ENCODE measurements around the gene GNAT3.

The GNAT3 gene

DNA sequence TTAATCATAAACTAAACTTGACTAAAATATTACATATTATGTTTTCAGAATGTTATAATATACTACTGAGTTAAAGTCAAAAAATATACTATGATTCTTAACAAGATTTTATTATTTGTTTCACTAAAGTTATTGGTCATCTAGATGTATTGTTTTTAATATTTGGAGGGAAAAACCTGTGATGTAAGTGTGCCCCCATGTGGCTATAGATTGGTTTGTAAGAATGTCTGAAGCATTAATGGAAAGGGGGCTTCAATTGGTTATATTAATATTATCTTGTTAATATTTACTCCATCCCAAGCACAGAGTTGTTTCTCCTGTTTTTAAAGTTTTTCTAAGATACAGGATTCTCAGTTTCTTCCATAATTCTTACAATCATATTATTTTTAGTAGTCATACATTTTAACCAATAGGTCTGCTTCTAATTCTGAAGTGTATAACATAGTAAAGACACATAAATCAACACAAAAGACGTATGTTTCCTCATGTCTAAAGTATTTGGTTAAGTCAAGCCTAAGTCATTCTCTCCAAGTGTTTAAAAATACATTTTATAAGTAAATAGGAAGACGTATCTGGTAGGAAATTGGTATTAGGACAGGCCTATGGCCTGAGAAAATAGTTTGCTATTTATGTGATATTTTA, 58.0 kb downstream of the GNAT3 start:
- TF ChIP-seq, protein P1, sequence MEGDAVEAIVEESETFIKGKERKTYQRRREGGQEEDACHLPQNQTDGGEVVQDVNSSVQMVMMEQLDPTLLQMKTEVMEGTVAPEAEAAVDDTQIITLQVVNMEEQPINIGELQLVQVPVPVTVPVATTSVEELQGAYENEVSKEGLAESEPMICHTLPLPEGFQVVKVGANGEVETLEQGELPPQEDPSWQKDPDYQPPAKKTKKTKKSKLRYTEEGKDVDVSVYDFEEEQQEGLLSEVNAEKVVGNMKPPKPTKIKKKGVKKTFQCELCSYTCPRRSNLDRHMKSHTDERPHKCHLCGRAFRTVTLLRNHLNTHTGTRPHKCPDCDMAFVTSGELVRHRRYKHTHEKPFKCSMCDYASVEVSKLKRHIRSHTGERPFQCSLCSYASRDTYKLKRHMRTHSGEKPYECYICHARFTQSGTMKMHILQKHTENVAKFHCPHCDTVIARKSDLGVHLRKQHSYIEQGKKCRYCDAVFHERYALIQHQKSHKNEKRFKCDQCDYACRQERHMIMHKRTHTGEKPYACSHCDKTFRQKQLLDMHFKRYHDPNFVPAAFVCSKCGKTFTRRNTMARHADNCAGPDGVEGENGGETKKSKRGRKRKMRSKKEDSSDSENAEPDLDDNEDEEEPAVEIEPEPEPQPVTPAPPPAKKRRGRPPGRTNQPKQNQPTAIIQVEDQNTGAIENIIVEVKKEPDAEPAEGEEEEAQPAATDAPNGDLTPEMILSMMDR (IDR thresholded peaks at IDR 0.05; ENCODE audit: poor library complexity, severe bottlenecking): peak; percentile 84
- Histone ChIP-seq H3K4me1 (ENCODE audit: insufficient read depth, poor library complexity, severe bottlenecking) (peaks cover 7% of the 10 kb centered on the region), H3K27me3 (ENCODE audit: insufficient read depth, poor library complexity, severe bottlenecking) (no peaks in the 10 kb centered on the region), H3K36me3 (ENCODE audit: low read depth) (no peaks in the 10 kb centered on the region), H3K9me3 (ENCODE audit: severe bottlenecking) (no peaks in the 10 kb centered on the region), H3K4me3 (ENCODE audit: severe bottlenecking) (no peak overlapping the region), H3K27ac (ENCODE audit: poor library complexity, severe bottlenecking) (no peak overlapping the region)
- ATAC-seq (ENCODE audit: low read depth): peak; percentile 41; the same call in 1 of the 3 replicates
- no peak for DNase-seq (ENCODE audit: low spot score)

DNA sequence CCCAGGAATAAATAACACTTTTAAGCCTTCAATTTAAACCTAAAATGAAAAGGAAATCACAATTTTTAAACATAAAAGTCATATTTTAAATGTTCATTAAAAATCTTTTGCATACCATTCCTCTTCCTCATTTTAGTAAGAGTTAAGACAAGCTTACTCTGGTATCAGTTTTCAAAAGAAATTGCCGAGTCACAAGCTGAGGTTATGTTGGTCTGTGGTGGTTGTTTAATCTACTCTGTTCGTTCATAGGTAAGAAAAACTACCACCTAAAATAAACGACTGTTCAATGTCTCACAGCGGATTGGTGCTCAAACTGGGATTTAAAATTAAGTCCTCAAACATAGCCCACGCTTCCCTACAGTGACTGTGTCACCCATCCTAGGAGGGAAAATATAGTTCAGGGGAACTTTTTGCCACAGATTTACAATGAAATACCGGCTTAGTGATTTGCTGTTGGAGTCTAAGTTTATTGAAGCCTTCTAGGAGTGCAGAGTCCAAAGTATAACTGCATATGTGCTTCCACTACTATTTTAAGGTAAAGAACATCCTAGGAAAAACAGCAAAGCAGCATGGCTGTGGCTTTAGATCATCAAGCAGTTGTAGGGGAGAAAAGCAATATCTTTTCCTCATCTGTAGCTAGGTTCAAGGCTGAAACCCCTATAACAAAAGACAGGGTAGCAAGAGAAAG, 61.1 kb downstream of the GNAT3 start:
- H3K4me1 ChIP-seq (ENCODE audit: insufficient read depth, poor library complexity, severe bottlenecking): peaks cover 7% of the 10 kb centered on the region
- TF ChIP-seq, protein P1 (IDR thresholded peaks at IDR 0.05; ENCODE audit: poor library complexity, severe bottlenecking): no peak
- H3K27ac ChIP-seq (ENCODE audit: poor library complexity, severe bottlenecking): no peak overlapping the region
- no peaks in the 10 kb centered on the region for H3K9me3 ChIP-seq (ENCODE audit: severe bottlenecking)
- no peak overlapping the region for H3K4me3 ChIP-seq (ENCODE audit: severe bottlenecking)
- no peaks in the 10 kb centered on the region for H3K36me3 ChIP-seq (ENCODE audit: low read depth)
- H3K27me3 ChIP-seq (ENCODE audit: insufficient read depth, poor library complexity, severe bottlenecking): no peaks in the 10 kb centered on the region
- DNase-seq (ENCODE audit: low spot score) (no peak), ATAC-seq (ENCODE audit: low read depth) (peak; percentile 65; the same call in 2 of the 3 replicates)

DNA sequence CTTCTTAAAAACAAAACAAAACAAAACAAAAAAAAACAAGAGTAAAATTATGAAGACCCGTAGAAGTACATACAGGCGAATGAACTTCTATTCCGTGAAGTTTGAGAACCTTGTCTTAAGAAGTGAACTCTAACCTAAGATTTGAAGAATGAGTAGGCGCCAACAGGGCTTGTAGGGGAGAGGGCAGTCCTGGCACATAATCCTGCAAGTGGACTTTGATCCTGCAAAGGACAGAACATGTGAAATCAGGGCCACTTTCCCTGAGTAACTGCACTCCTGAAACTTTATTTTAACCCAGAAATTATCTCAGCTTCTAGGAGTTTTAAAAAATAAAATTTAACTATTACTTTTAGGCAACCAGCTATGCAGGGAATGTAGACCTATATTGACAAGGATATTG, 62.0 kb downstream of the GNAT3 start:
- TF ChIP-seq, protein P1 (IDR thresholded peaks at IDR 0.05; ENCODE audit: poor library complexity, severe bottlenecking): no peak
- DNase-seq (ENCODE audit: low spot score) (no peak), ATAC-seq (ENCODE audit: low read depth) (no peak)
- Histone ChIP-seq H3K9me3 (ENCODE audit: severe bottlenecking) (no peaks in the 10 kb centered on the region), H3K27ac (ENCODE audit: poor library complexity, severe bottlenecking) (no peak overlapping the region), H3K4me3 (ENCODE audit: severe bottlenecking) (no peak overlapping the region), H3K4me1 (ENCODE audit: insufficient read depth, poor library complexity, severe bottlenecking) (peaks cover 7% of the 10 kb centered on the region), H3K27me3 (ENCODE audit: insufficient read depth, poor library complexity, severe bottlenecking) (no peaks in the 10 kb centered on the region), H3K36me3 (ENCODE audit: low read depth) (no peaks in the 10 kb centered on the region)

DNA sequence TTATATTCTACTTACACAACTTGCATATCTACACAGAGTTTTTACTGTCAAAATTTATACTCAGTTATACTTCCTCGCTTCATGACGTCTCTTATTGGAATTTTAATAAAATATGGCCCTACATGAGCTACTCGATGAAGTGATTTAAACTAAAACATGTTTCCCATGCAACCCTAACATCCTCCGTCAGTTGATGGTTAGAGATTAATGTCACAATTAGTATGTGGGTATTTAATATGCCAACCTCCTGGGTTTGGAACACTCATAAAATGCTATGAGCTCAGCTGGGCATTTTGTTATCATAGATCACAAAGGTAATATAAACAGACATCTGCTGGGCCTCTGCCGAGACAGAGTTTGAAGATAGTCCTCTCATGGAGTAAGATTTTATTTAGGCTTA, 66.5 kb downstream of the GNAT3 start:
- Histone ChIP-seq H3K27me3 (ENCODE audit: insufficient read depth, poor library complexity, severe bottlenecking) (no peaks in the 10 kb centered on the region), H3K27ac (ENCODE audit: poor library complexity, severe bottlenecking) (no peak overlapping the region), H3K4me3 (ENCODE audit: severe bottlenecking) (no peak overlapping the region), H3K4me1 (ENCODE audit: insufficient read depth, poor library complexity, severe bottlenecking) (peaks cover 2% of the 10 kb centered on the region), H3K9me3 (ENCODE audit: severe bottlenecking) (no peaks in the 10 kb centered on the region), H3K36me3 (ENCODE audit: low read depth) (no peaks in the 10 kb centered on the region)
- no peak for ATAC-seq (ENCODE audit: low read depth)
- TF ChIP-seq, protein P1 (IDR thresholded peaks at IDR 0.05; ENCODE audit: poor library complexity, severe bottlenecking): no peak
- no peak for DNase-seq (ENCODE audit: low spot score)

DNA sequence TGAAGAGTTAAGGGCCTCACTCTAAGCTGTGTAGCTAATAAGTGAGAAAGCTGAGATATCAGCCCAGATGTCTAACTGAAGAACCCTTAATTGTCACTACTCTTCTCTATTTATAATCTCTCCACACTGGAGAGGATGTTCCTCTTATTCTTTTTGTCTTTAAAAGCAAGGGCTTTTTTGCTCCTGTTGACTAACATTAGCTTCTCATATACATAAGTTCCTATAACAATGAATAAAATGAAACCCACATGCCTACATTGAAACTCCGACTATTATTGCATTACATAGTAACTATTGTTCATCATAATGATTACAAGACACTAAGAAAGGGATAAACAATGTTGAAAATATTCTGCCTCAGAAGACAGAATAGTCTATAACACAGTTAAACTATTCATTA, 67.1 kb downstream of the GNAT3 start:
- DNase-seq (ENCODE audit: low spot score): no peak
- H3K4me3 ChIP-seq (ENCODE audit: severe bottlenecking): no peak overlapping the region
- H3K27ac ChIP-seq (ENCODE audit: poor library complexity, severe bottlenecking): no peak overlapping the region
- no peaks in the 10 kb centered on the region for H3K4me1 ChIP-seq (ENCODE audit: insufficient read depth, poor library complexity, severe bottlenecking)
- no peaks in the 10 kb centered on the region for H3K27me3 ChIP-seq (ENCODE audit: insufficient read depth, poor library complexity, severe bottlenecking)
- no peaks in the 10 kb centered on the region for H3K9me3 ChIP-seq (ENCODE audit: severe bottlenecking)
- TF ChIP-seq, protein P1 (IDR thresholded peaks at IDR 0.05; ENCODE audit: poor library complexity, severe bottlenecking): no peak
- no peaks in the 10 kb centered on the region for H3K36me3 ChIP-seq (ENCODE audit: low read depth)
- ATAC-seq (ENCODE audit: low read depth): no peak

Measured in RWPE2 (cell line).